HFFc6 (cell line): ENCODE data around the gene SNTG2. TPM values are rescaled to one million over a fixed set of nuclear protein-coding genes. Genes with fewer than 3 reads are reported as not detected.

ENCODE experiments used
- DNase-seq: peaks from one replicate; pipeline ENCODE4 v3.0.0-alpha.2; 2018
- H3K27ac Mint-ChIP-seq: 2 replicates; pipeline ENCODE4 v1.8.0; 2020; ENCODE audit warnings: mild to moderate bottlenecking, mixed read lengths
- H3K27me3 Mint-ChIP-seq: 2 replicates; pipeline ENCODE4 v1.8.0; 2021; ENCODE audit warnings: mild to moderate bottlenecking, moderate library complexity, mixed read lengths; ENCODE audit not compliant: insufficient read depth
- H3K36me3 Mint-ChIP-seq: 2 replicates; pipeline ENCODE4 v1.8.0; 2021; ENCODE audit warnings: low read depth, mixed read lengths
- H3K4me1 Mint-ChIP-seq: 2 replicates; pipeline ENCODE4 v1.8.0; 2020; ENCODE audit warnings: low read depth, mixed read lengths
- H3K4me3 Mint-ChIP-seq: 2 replicates; pipeline ENCODE4 v1.8.0; 2020; ENCODE audit warnings: mild to moderate bottlenecking, moderate library complexity, mixed read lengths
- H3K9me3 Mint-ChIP-seq: 2 replicates; pipeline ENCODE4 v1.8.0; 2020; ENCODE audit warnings: mild to moderate bottlenecking, mixed read lengths
- CTCF ChIP-seq: fragments of 200-600 bp; sonication (generic); IDR thresholded peaks from 2 replicates; pipeline ENCODE4 v1.5.0; 2021; ENCODE audit warnings: antibody characterized with exemption, mild to moderate bottlenecking
- total RNA-seq, 6 experiments: library from RNA; stranded (reverse); fragmentation: NEBNext Ultra II Directional; extraction: Animal tissue kit (Norgen Biotek cat#: 25700); gene quantifications; 2 replicates in 1 of 6; 3 replicates in 5 of 6; pipeline ENCODE4 v1.2.3, GENCODE V29; 2021

Gene SNTG2
- total RNA-seq, 6 experiments from 2014 or later = not detected

- peaks cover 5% of the 10 kb centered on the region for H3K36me3 Mint-ChIP-seq
- no peak overlapping the region for H3K4me3 Mint-ChIP-seq
- peaks cover 4% of the 10 kb centered on the region for H3K27me3 Mint-ChIP-seq
- H3K27ac Mint-ChIP-seq = no peak overlapping the region
- peaks cover 40% of the 10 kb centered on the region; the same call in 1 of the 2 replicates for H3K4me1 Mint-ChIP-seq
- DNase-seq = no peak
- no peak for TF ChIP-seq CTCF
- H3K9me3 Mint-ChIP-seq = peaks cover 17% of the 10 kb centered on the region; the same call in 1 of the 2 replicates
These were observed 287.1 kb downstream of the SNTG2 start for GRCh38 chr2:1237783-1238182.

DNA sequence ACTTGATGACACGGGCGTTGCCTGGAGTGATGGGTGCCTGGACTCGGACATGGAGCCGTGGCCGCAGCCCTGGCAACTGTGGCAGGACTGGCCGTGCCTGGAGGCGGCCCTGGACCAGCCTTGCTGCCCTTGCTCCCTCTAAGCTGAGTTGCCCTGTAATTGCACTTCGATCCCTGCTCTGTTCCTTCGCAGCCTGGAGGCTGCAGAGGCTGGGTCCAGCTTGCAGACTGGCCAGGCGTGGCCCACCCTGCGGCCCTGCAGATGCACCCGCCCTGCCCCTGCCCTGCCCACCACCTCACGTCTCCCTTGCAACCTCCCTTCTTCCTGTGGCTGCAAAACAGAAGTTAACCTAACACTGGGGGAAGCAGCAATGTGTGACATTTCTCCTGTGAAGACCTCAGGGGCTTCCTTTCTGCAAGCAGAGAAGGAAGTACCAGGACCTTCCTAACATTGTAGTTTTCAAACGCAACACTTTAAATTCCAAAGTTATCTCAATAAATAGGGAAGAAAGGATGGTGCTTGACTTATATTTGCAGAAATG lies 288.0 kb downstream of the SNTG2 start:
- Mint-ChIP-seq H3K4me3 (no peak overlapping the region), H3K27ac (no peak overlapping the region), H3K4me1 (peaks cover 34% of the 10 kb centered on the region; the same call in 1 of the 2 replicates), H3K36me3 (no peaks in the 10 kb centered on the region), H3K9me3 (peaks cover 11% of the 10 kb centered on the region; the same call in 1 of the 2 replicates), H3K27me3 (peaks cover 4% of the 10 kb centered on the region)
- no peak for TF ChIP-seq CTCF
- DNase-seq = no peak

DNA sequence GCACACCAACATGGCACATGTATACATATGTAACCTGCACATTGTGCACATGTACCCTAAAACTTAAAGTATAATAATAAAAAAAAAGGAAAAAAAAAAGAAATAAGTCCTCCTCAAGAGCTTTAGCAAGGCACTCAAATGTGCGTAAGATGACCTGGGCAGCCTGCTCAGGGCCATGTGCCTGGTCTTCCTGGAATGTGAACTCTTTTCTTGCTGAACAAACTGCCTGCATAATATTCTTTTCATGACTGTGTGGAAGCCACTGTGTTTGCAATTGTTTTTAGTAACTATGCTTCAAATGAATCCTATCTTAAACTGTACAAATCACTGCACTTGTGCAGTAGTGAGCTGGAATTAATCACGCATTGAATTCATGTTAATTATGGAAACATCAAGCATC lies 294.5 kb downstream of the SNTG2 start:
- peaks cover 4% of the 10 kb centered on the region; the same call in 1 of the 2 replicates for H3K9me3 Mint-ChIP-seq
- no peak overlapping the region for H3K27ac Mint-ChIP-seq
- H3K36me3 Mint-ChIP-seq = no peaks in the 10 kb centered on the region
- H3K4me1 Mint-ChIP-seq = no peaks in the 10 kb centered on the region
- TF ChIP-seq CTCF = no peak
- H3K27me3 Mint-ChIP-seq = peaks cover 5% of the 10 kb centered on the region; the same call in 1 of the 2 replicates
- H3K4me3 Mint-ChIP-seq = no peak overlapping the region
- DNase-seq = no peak

- no peaks in the 10 kb centered on the region; the same call in 1 of the 2 replicates for H3K4me1 Mint-ChIP-seq
- H3K27me3 Mint-ChIP-seq = peaks cover 10% of the 10 kb centered on the region
- peaks cover 4% of the 10 kb centered on the region; the same call in 1 of the 2 replicates for H3K9me3 Mint-ChIP-seq
- no peak for TF ChIP-seq CTCF
- no peak for DNase-seq
- H3K4me3 Mint-ChIP-seq = no peak overlapping the region
- H3K36me3 Mint-ChIP-seq = no peaks in the 10 kb centered on the region
- no peak overlapping the region for H3K27ac Mint-ChIP-seq
These were observed 295.6 kb downstream of the SNTG2 start for GRCh38 chr2:1246239-1246638.

GRCh38 chr2:1246991-1247390 lies 296.3 kb downstream of the SNTG2 start:
- no peak overlapping the region for H3K4me3 Mint-ChIP-seq
- peaks cover 9% of the 10 kb centered on the region; the same call in 1 of the 2 replicates for H3K9me3 Mint-ChIP-seq
- no peaks in the 10 kb centered on the region for H3K36me3 Mint-ChIP-seq
- TF ChIP-seq CTCF = no peak
- H3K27ac Mint-ChIP-seq = no peak overlapping the region
- DNase-seq = no peak
- H3K27me3 Mint-ChIP-seq = peaks cover 10% of the 10 kb centered on the region
- no peaks in the 10 kb centered on the region; the same call in 1 of the 2 replicates for H3K4me1 Mint-ChIP-seq
